H1 (cell line): ENCODE measurements around the gene PINLYP. TPM values are rescaled to one million over a fixed set of nuclear protein-coding genes. Genes with fewer than 3 reads are reported as not detected.

Source experiments
- CTCF ChIA-PET: fragments of 300-600 bp; sonication (Branson Sonifier 250); formaldehyde crosslinking; loops from one replicate; lab custom pipeline; 2021; ENCODE audit not compliant: partially characterized antibody; lab: Charles Lee
- POLR2A ChIA-PET: fragments of 300-600 bp; sonication (Branson Sonifier 250); formaldehyde crosslinking; loops from one replicate; lab custom pipeline; 2021; ENCODE audit warnings: inconsistent platforms; ENCODE audit not compliant: partially characterized antibody; lab: Charles Lee
- DNase-seq, 2 experiments: peaks; one replicate each; pipeline versions ENCODE4 v3.0.0 to v3.0.0-alpha.2; 2010 to 2022; ENCODE audit warnings: low spot score in 2 of 2, low read depth in 1 of 2, mixed read lengths in 1 of 2
- FAIRE-seq: peaks from 2 replicates; lab custom pipeline; 2011; peaks lifted over from hg19 to GRCh38; lab: Jason Lieb, UNC
- H2AFZ ChIP-seq: 2 replicates; pipeline ENCODE4 v1.8.1; 2012; ENCODE audit warnings: low read length, inconsistent platforms
- H2AK5ac ChIP-seq: 2 replicates; pipeline ENCODE4 v1.6.1; 2013; ENCODE audit warnings: low read depth, low read length
- H2BK120ac ChIP-seq: replicated peaks from 2 replicates; pipeline ENCODE3; 2013; ENCODE audit warnings: low read depth, low read length, inconsistent platforms
- H2BK12ac ChIP-seq: 2 replicates; pipeline ENCODE4 v1.6.1; 2013; ENCODE audit warnings: low read depth, low read length
- H2BK15ac ChIP-seq: 2 replicates; pipeline ENCODE4 v1.6.1; 2013; ENCODE audit warnings: low read length
- H2BK20ac ChIP-seq: 2 replicates; pipeline ENCODE4 v1.6.1; 2013; ENCODE audit warnings: low read length
- H2BK5ac ChIP-seq: 2 replicates; pipeline ENCODE4 v1.6.1; 2013; ENCODE audit warnings: low read depth, low read length
- H3K14ac ChIP-seq: 2 replicates; pipeline ENCODE4 v1.6.1; 2013; ENCODE audit warnings: inconsistent platforms; ENCODE audit not compliant: insufficient read length
- H3K18ac ChIP-seq: 2 replicates; pipeline ENCODE4 v1.6.1; 2013; ENCODE audit warnings: low read length; ENCODE audit errors: extremely low read depth
- H3K23ac ChIP-seq: 2 replicates; pipeline ENCODE4 v1.6.1; 2013; ENCODE audit warnings: inconsistent platforms; ENCODE audit not compliant: insufficient read length
- H3K23me2 ChIP-seq: 2 replicates; pipeline ENCODE4 v1.6.1; 2013; ENCODE audit warnings: low read depth, low read length
- H3K27ac ChIP-seq: 2 replicates; pipeline ENCODE4 v1.6.1; 2011; ENCODE audit warnings: low read depth, low read length, inconsistent platforms
- H3K27me3 ChIP-seq, 4 experiments: replicated peaks in 1 of 4; 1 replicate in 1 of 4; 2 replicates in 3 of 4; pipeline versions ENCODE4 v1.6.1 to v1.8.1; 2011 to 2013; ENCODE audit warnings: low read length in 3 of 4, mild to moderate bottlenecking in 3 of 4, inconsistent platforms in 2 of 4, mixed read lengths in 2 of 4, moderate library complexity in 1 of 4; ENCODE audit not compliant: control insufficient read depth in 3 of 4, insufficient read depth in 3 of 4; ENCODE audit errors: extremely low read depth in 1 of 4
- H3K36me3 ChIP-seq, 4 experiments: 2 replicates each; pipeline versions ENCODE4 v1.6.1 to v1.8.1; 2011 to 2013; ENCODE audit warnings: mild to moderate bottlenecking in 4 of 4, low read length in 3 of 4, moderate library complexity in 2 of 4, control low read depth in 1 of 4, inconsistent platforms in 1 of 4; ENCODE audit not compliant: insufficient read depth in 4 of 4, control insufficient read depth in 2 of 4
- H3K4ac ChIP-seq: replicated peaks from 2 replicates; pipeline ENCODE3; 2013; ENCODE audit warnings: low read length, low read depth, mixed read lengths, inconsistent platforms; ENCODE audit not compliant: insufficient read length
- H3K4me1 ChIP-seq, 4 experiments: replicated peaks in 1 of 4; 1 replicate in 1 of 4; 2 replicates in 3 of 4; pipeline versions ENCODE4 v1.6.1 to v1.8.1; 2011 to 2013; ENCODE audit warnings: low read length in 3 of 4, inconsistent platforms in 2 of 4, mixed read lengths in 1 of 4; ENCODE audit not compliant: insufficient read depth in 4 of 4, control insufficient read depth in 3 of 4
- H3K4me2 ChIP-seq, 2 experiments: 2 replicates each; pipeline versions ENCODE4 v1.6.1 to v1.8.1; 2011 to 2013; ENCODE audit warnings: low read depth in 2 of 2, low read length in 2 of 2, control low read depth in 1 of 2, inconsistent platforms in 1 of 2, mild to moderate bottlenecking in 1 of 2; ENCODE audit not compliant: insufficient read depth in 1 of 2
- H3K4me3 ChIP-seq, 4 experiments: fragments of 200-600, 300-600 bp in 1 of 4; sonication (generic), shearing (Covaris generic), sonication (Bioruptor Twin) in 1 of 4; 2 replicates each; pipeline versions ENCODE4 v1.5.1 to v1.8.1; 2011 to 2016; ENCODE audit warnings: low read length in 4 of 4, low read depth in 3 of 4, control low read depth in 2 of 4, inconsistent platforms in 2 of 4, mild to moderate bottlenecking in 2 of 4, mixed read lengths in 1 of 4, moderate library complexity in 1 of 4; ENCODE audit not compliant: insufficient read depth in 2 of 4; ENCODE audit errors: extremely low read depth in 1 of 4
- H3K56ac ChIP-seq: replicated peaks from 2 replicates; pipeline ENCODE3; 2013; ENCODE audit warnings: low read depth, mild to moderate bottlenecking, mixed read lengths, low read length, inconsistent platforms; ENCODE audit not compliant: insufficient read length
- H3K79me1 ChIP-seq: 2 replicates; pipeline ENCODE4 v1.6.1; 2013; ENCODE audit warnings: low read depth, low read length, control low read depth
- H3K79me2 ChIP-seq, 2 experiments: 2 replicates each; pipeline versions ENCODE4 v1.6.1 to v1.8.1; 2012 to 2013; ENCODE audit warnings: low read length in 2 of 2, mild to moderate bottlenecking in 2 of 2, inconsistent platforms in 1 of 2; ENCODE audit not compliant: insufficient read depth in 2 of 2, control insufficient read depth in 1 of 2
- H3K9ac ChIP-seq, 4 experiments: replicated peaks in 1 of 4; 1 replicate in 1 of 4; 2 replicates in 3 of 4; pipeline versions ENCODE4 v1.6.1 to v1.8.1; 2011 to 2013; ENCODE audit warnings: low read depth in 3 of 4, low read length in 3 of 4, control low read depth in 2 of 4, mild to moderate bottlenecking in 2 of 4, moderate library complexity in 2 of 4, inconsistent platforms in 1 of 4; ENCODE audit errors: extremely low read depth in 1 of 4
- H3K9me3 ChIP-seq, 2 experiments: 2 replicates each; pipeline versions ENCODE4 v1.6.1 to v1.8.1; 2012 to 2013; ENCODE audit warnings: mild to moderate bottlenecking in 2 of 2, moderate library complexity in 2 of 2, control low read depth in 1 of 2, inconsistent platforms in 1 of 2, low read depth in 1 of 2, low read length in 1 of 2, mixed read lengths in 1 of 2; ENCODE audit not compliant: insufficient read depth in 2 of 2
- H4K20me1 ChIP-seq, 2 experiments: replicated peaks in 1 of 2; 2 replicates each; pipeline versions ENCODE3 to v1.8.1; 2011 to 2013; ENCODE audit warnings: inconsistent platforms in 2 of 2, low read length in 2 of 2, mild to moderate bottlenecking in 1 of 2; ENCODE audit not compliant: insufficient read depth in 2 of 2, control insufficient read depth in 1 of 2
- H4K5ac ChIP-seq: 2 replicates; pipeline ENCODE4 v1.6.1; 2013; ENCODE audit warnings: low read length, low read depth, mixed read lengths, inconsistent platforms; ENCODE audit not compliant: insufficient read length
- H4K8ac ChIP-seq: 2 replicates; pipeline ENCODE4 v1.8.0; 2013; ENCODE audit warnings: mild to moderate bottlenecking, moderate library complexity, low read length, inconsistent platforms; ENCODE audit not compliant: insufficient read depth; ENCODE audit errors: extremely low read depth
- H4K91ac ChIP-seq: replicated peaks from 2 replicates; pipeline ENCODE3; 2013; ENCODE audit warnings: low read length, mixed read lengths, inconsistent platforms; ENCODE audit not compliant: insufficient read length
- CHD2 ChIP-seq: IDR thresholded peaks from 2 replicates; pipeline ENCODE4 v1.6.1; 2012; ENCODE audit warnings: low read length, improper control_type of control experiment
- EP300 ChIP-seq, 2 experiments: IDR thresholded peaks; 1 replicate in 1 of 2; 2 replicates in 1 of 2; pipeline ENCODE4 v1.6.1; 2011 to 2012; ENCODE audit warnings: low read depth in 2 of 2, low read length in 2 of 2, mild to moderate bottlenecking in 2 of 2, borderline replicate concordance in 1 of 2, inconsistent platforms in 1 of 2, moderate library complexity in 1 of 2
- SP2 ChIP-seq: IDR thresholded peaks from 2 replicates; pipeline ENCODE4 v1.6.1; 2012; ENCODE audit warnings: mild to moderate bottlenecking, low read length, inconsistent platforms
- SP4 ChIP-seq: IDR thresholded peaks from 2 replicates; pipeline ENCODE4 v1.6.1; 2012; ENCODE audit warnings: low read length, inconsistent platforms
- ZNF274 ChIP-seq: IDR thresholded peaks from 2 replicates; pipeline ENCODE4 v1.7.0; 2012; ENCODE audit warnings: low read length, borderline replicate concordance; ENCODE audit errors: extremely low read depth
- WGBS, 2 experiments: shearing (Covaris generic) in 1 of 2; methylation state at CpG; one replicate each; pipeline versions ENCODE4 v1.1.6 to v1.1.7; 2013 to 2015; ENCODE audit warnings: low lambda C conversion rate in 2 of 2, mixed read lengths in 2 of 2, inconsistent platforms in 1 of 2, low coverage in 1 of 2, missing lambda C conversion rate in 1 of 2; ENCODE audit not compliant: insufficient replicate concordance in 2 of 2, insufficient coverage in 1 of 2, insufficient read length in 1 of 2; ENCODE audit errors: extremely low coverage in 1 of 2, missing lambda C conversion rate in 1 of 2; 5-methylcytosine and 5-hydroxymethylcytosine counted together
- polyA plus RNA-seq, 7 experiments: library from polyadenylated mRNA; depleted of rRNA in 3 of 7; stranded (reverse) in 5 of 7; unstranded in 2 of 7; fragments of >200 nt in 5 of 7; fragments of 200-250 nt in 2 of 7; gene quantifications; 1 replicate in 5 of 7; 2 replicates in 1 of 7; 4 replicates in 1 of 7; pipeline versions ENCODE4 v1.2.1 to v1.2.3, GENCODE V29; 2011 to 2013; ENCODE audit warnings: missing spikeins in 2 of 7, mixed read lengths in 2 of 7
- total RNA-seq: library from RNA; stranded (reverse); fragmentation: NEBNext Ultra II Directional; extraction: Animal tissue kit (Norgen Biotek cat#: 25700); gene quantifications from 2 replicates; pipeline ENCODE4 v1.2.1, GENCODE V29; 2021
- TF ChIP-seq, protein P1 (sequence below): IDR thresholded peaks from 2 replicates; pipeline ENCODE4 v1.6.1; 2012; ENCODE audit warnings: inconsistent platforms

PINLYP gene
- total and polyA plus RNA-seq, 2 of the 8 experiments (the other 6 are each of a cell fraction or from before 2014, with no cell fraction given): 7.5 to 31.3 TPM

GRCh38 chr19:43544077-43544476 is 31.5 kb upstream of the PINLYP start:
- H3K4me2 ChIP-seq: no peak overlapping the region
- no peak overlapping the region for H2BK5ac ChIP-seq
- no peak overlapping the region for H3K14ac ChIP-seq
- DNase-seq (no peak), FAIRE-seq (no peak)
- no peaks in the 10 kb centered on the region for H3K79me2 ChIP-seq
- H2AFZ ChIP-seq: no peak overlapping the region
- H3K4me1 ChIP-seq: no peaks in the 10 kb centered on the region
- H2BK20ac ChIP-seq: no peak overlapping the region
- no peaks in the 10 kb centered on the region for H3K79me1 ChIP-seq
- no peak overlapping the region for H3K18ac ChIP-seq
- no peak overlapping the region for H3K4me3 ChIP-seq
- H3K9ac ChIP-seq: no peak overlapping the region
- H2AK5ac ChIP-seq: no peak overlapping the region
- H2BK120ac ChIP-seq: no peak overlapping the region
- H3K23me2 ChIP-seq: no peaks in the 10 kb centered on the region
- H4K91ac ChIP-seq: no peak overlapping the region
- no peak overlapping the region for H3K4ac ChIP-seq
- H4K8ac ChIP-seq: no peak overlapping the region
- H4K5ac ChIP-seq: no peak overlapping the region
- peaks cover 0 to 3% of the 10 kb centered on the region in 2 experiments; a peak in 1 of 4 replicates for H3K9me3 ChIP-seq
- no peak overlapping the region for H3K27ac ChIP-seq
- H3K36me3 ChIP-seq: peaks cover 10 to 48% (median 28%) of the 10 kb centered on the region in 4 experiments; a peak in 6 of 8 replicates
- H3K27me3 ChIP-seq: no peaks in the 10 kb centered on the region; a peak in 1 of 7 replicates
- no peak overlapping the region for H3K23ac ChIP-seq
- no peak overlapping the region for H2BK15ac ChIP-seq
- no peak overlapping the region for H2BK12ac ChIP-seq
- 92% methylated on average over 8 of the region's 9 CpGs; no CpG with 5 or more reads in 1 of the 2 experiments for WGBS, 2 experiments
- POLR2A ChIA-PET: interaction anchor here (1.0 to 1.4 kb wide), 2 partner anchors 52 to 64 kb away, joined by 3 to 5 read pairs; partner anchors contain the start of genes IRGQ and ZNF576
- CTCF ChIA-PET: interaction anchor here (0.8 to 8.0 kb wide), 3 partner anchors 8 to 124 kb away, joined by 3 to 62 read pairs (median 21); no protein-coding TSS in a partner anchor
- H4K20me1 ChIP-seq: no peaks in the 10 kb centered on the region
- no peak overlapping the region for H3K56ac ChIP-seq
- no peak for TF ChIP-seq CHD2
- no peak for TF ChIP-seq ZNF274
- TF ChIP-seq, protein P1, sequence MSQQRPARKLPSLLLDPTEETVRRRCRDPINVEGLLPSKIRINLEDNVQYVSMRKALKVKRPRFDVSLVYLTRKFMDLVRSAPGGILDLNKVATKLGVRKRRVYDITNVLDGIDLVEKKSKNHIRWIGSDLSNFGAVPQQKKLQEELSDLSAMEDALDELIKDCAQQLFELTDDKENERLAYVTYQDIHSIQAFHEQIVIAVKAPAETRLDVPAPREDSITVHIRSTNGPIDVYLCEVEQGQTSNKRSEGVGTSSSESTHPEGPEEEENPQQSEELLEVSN: no peak
- no peak for TF ChIP-seq SP2
- TF ChIP-seq EP300 (IDR thresholded peaks at IDR 0.05; ENCODE audit: borderline replicate concordance in 1 of 2, low read depth in 2 of 2, low read length in 2 of 2): no peak
- TF ChIP-seq SP4: no peak
